SIG-M5 (cell line): ENCODE measurements around the gene ITGB3.
"Not testable (repeated sequence)": the region's sequence is repeated elsewhere in the genome, so short reads cannot be mapped to it uniquely, and the experiment has no call there.

Experiments
- DNase-seq: peaks from one replicate; lab custom pipeline; 2025; lab: John Stamatoyannopoulos, UW

ITGB3 gene

GRCh38 chr17:47244697-47245096 is 8.9 kb upstream of the ITGB3 start:
- no peak for DNase-seq

GRCh38 chr17:47246120-47246519 is 7.5 kb upstream of the ITGB3 start:
- DNase-seq = no peak

- no peak for DNase-seq
These were observed 2.8 kb upstream of the ITGB3 start for GRCh38 chr17:47250855-47251254.

GRCh38 chr17:47251421-47251940 is 2.1 kb upstream of the ITGB3 start:
- no peak for DNase-seq

DNA sequence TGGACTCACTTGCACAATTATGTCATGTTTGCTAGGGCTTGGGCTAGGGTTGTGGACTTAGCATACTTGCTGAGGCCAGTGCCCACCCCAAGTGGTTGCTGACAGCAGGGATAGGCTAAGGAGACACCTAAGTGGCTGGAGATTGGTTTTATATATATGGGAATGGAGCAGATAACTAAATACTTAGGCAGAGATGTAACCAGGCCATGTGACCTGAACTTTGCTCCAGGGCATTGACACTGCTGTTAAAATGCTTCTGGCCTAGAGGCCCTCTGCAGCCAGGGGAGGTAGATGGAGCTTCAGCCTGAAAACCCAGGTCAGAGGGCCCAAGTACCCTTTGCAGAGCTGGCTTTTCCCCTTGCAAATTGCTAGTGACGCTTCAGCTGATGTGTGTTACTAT is 1.4 kb upstream of the ITGB3 start:
- no peak for DNase-seq

- no peak for DNase-seq
These were observed 688 bp upstream of the ITGB3 start for GRCh38 chr17:47252766-47253512.

DNA sequence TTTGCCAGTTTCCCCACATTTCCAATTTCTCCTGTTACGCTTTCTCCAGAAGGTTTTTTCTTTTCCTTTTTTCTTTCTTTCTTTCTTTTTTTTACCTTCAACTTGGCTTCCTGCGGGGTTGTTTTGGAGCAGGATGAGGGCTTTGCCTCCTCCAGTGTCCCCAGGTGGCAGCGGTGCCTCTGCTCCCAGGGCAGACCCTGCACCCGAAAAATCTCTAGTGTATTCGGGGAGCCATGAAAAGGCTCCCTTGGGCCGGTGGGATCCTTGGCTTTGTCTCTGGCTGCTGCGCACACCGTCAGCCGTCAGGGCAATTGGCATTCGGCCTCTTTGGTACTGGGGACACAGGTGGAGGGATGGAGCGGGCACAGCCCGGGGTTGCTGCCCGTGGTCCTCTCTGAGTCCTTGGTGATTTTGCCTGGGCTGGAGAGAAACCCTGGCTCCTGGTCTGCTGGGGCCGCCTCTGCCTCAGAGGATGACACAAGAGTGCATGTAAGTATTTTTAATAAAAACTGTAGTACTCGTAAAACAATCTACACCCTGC is 846 bp downstream of the ITGB3 start:
- no peak for DNase-seq

DNA sequence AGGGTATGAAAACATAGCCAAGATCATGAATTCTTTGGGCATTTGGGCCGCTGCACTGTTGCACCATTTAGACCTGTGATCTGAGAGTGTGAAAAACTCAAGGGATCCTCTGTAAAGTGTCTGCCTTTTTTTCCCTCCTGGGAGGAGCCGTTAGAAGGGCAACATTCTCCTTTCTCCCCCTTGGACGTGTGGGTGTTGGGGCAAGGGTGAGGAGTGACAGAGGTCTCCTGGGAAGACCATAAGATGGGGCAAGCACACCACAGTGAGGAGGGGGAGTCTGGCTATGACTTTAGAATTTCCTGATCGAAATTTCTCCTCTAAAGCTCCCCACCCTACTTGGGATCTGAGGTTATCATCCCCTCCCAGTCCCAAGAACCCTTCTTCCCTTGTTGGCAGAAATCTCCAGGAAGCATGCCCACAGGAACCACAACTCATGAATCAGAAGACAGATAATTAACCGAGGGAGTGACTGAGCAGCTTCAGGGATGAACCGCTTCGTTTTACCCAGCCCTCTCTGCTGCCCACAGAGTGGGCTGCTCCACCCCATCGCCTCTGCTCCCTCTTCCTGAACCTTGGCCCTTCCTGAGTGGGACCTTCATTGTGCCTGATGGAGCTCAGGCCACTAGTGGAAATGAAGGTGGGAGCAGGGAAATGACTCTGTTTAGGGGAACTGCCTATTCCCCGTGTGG is 4.2 kb downstream of the ITGB3 start:
- DNase-seq = no peak

GRCh38 chr17:47262586-47262985 is 9.0 kb downstream of the ITGB3 start:
- DNase-seq = no peak

- DNase-seq = no peak
These were observed 10.5 kb downstream of the ITGB3 start for GRCh38 chr17:47264166-47264565.

DNA sequence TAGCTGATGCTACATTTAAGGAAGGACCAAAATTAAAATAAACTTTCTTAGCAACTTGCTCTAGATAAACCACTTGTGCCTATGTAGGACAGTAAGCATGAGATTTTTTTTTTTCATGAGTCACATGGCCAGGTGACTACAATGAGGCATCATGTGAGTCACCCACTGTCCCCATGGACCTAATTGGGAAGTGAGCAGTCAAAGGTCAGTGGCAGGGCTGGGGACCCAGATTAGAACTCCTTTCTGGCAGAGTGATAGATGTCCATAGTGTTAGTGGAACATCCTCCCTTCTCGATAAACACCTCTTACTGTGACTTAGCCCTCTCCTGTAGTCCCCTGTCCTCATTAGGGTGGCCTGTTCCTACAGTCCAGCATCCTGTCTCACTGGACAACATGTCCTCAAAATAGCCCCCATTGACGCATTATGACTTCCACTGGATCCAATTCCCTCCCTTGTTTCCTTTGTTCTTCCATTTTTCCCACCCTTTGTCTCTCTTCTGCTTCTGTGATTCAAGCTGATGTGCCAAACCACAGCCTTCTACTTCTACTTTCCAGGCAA is 12.4 kb downstream of the ITGB3 start:
- no peak for DNase-seq

- no peak for DNase-seq
These were observed 13.2 kb downstream of the ITGB3 start for GRCh38 chr17:47266782-47267181.

DNA sequence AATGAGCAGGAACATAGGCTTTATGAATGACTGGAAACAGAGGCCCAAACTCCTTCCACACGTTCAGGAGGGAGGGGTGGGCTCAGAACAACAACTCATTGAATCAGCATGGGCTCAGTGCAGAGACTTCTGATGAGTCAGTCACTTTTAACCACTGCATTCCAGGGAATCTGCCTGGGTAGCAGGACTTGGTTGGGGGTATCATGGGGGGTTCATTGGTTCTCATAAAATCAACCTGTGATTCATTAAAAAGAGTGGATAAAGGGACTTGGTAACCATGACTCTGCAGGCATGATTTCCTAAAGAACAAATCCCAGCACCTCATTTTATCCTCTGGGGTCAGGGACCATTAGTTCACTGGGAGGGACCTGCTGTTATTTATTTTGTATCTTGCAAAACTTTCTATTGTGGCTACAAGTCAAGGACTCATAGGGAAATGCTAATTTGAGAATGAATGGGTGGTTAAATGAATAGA is 13.8 kb downstream of the ITGB3 start:
- DNase-seq = no peak

DNA sequence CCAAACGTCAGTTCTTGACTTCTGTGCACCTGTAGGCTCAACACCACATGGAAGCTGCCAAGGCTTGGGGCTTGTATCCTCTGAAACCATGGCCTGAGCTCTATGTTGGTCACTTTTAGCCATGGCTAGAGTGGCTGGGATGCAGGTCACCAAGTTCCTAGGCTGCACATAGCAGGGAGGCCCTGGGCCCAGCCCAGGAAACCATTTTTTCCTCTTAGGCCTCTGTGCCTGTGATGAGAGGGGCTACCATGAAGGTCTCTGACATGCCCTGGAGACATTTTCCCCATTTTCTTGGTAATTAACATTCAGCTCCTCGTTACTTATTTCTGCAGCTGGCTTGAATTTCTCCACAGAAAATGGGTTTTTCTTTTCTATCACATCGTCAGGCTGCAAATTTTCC is 15.3 kb downstream of the ITGB3 start:
- not testable (repeated sequence) for DNase-seq

- DNase-seq = not testable (repeated sequence)
These were observed 16.1 kb downstream of the ITGB3 start for GRCh38 chr17:47269561-47270280.

DNA sequence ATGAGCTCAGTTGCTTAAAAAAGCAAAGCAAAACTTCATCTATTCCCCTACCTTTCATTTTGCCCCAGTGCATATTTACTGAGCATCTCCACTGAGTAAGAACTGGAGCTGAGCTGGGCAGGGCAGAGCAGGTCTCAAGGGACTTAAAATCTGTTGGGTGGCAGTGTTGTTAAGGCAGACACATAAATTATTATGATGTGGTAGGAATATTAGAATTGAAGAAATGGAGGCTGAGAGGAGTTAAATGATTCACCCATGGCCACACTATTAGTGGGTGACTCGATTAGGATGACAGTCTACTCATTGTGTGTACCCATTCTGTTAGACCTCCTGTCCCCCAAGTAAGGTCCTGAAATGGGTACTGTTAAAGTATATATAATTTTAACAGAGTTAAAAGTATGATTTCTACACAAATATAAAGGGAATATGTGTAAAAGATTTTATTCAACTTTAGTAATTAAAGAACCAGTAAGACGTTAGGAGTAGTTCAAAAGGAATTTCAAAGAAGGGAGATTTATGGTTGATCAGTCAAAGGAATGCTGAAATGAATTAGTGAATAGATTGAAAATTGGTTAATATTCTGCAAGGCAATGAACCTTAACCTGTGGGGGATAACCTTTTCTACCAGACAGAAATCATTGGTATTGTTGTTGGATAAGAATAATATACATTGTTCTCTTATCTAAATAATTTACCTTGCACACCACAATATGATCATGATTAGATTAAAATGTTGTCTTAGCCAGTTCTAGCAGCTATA is 17.5 kb downstream of the ITGB3 start:
- DNase-seq = no peak

GRCh38 chr17:47272491-47272890 is 18.9 kb downstream of the ITGB3 start:
- DNase-seq = no peak

DNA sequence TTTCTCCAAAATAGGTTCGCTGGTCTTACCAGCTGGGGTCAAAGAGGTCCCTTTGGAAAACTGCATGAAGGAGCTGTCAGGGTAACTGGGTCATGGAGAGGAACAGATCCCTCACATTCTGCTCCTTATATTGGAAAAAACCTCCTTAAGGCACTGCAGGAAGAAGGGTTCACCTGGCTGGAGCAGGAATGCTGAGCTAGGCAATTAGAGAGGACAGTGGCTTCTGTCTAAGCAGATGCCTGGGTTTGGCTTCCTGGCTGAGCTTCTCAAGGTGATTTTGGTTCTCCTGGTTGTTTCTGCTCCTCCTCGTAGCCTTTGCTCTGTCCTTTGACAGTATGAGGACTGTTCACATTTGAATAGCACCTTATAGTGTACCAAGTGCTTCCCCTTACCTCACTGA is 19.6 kb downstream of the ITGB3 start:
- DNase-seq = no peak

DNA sequence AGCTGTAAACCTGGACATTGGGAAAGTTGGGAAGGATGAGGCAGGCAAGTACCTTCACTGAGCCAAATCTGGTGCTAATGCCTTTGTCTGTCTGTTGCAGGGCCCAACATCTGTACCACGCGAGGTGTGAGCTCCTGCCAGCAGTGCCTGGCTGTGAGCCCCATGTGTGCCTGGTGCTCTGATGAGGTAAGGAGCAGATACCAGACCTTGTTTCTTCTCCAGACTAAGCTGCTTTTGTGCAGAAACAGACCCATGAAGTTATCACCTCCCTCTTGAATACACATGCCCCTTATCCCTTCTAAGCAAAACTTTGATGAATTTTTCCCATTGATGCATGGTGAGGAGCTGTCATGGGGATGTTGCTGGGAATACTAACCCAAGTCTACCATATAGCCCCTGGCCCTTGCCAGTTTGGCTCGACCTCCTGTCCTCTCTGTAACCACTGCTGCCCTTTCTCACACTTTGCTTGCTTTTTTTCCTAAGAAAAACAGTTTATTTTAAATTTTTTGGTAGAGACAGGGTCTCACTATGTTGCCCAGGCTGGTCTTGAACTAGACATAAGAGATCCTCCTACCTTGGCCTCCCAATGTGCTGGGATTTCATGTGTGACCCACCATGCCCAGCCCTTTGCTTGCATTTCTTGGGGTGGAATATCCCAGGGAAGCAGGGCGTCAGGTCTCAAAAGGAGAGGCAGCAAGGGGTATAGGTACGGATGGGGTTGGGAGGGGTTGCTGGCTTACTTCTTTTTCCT is 20.9 kb downstream of the ITGB3 start:
- no peak for DNase-seq

DNA sequence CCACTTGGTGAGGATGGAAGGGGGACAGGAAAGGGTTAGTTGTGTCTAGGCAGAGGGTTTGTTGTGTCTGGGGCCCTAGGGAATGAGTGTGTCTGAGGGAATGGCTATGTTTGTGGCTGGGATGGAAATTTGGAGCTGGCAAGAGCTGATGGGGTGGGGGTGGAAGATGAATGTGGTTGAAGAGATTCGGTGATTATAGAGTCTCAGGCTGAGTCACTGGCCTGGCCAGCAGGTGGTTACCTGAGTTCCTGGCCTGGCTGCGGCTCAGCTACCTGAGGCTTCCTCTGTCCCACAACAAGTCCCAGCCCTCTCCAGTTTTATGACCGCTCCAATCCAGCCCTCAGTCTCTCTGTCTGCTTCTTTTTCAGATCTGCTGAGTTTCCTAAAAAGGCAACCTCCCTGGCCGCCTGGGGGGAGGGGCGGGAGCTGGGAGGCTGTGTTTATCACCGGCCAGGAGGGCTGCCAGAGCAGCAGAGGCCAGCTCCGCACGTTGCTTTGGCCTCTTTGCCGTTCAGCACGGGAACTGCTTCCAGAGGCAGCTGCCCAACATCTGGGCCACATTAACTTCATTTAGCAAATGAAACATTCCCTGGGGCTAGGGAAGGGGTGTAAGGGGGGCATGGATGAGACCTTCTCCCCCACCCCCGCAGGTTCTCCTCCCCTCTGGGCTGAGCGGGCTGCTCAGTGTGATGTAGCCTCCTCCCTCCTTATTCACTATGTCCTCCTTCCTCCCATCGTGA is 21.8 kb downstream of the ITGB3 start:
- DNase-seq = no peak
